ENCODE measurements around the gene ABCC4.

- TF ChIP-seq EZH2 (IDR thresholded peaks at IDR 0.05) (no peak), POLR2AphosphoS5 (IDR thresholded peaks at IDR 0.05; ENCODE audit: borderline replicate concordance, low read depth, low read length) (no peak), FOXP2 (optimal IDR thresholded peaks at IDR 0.05; ENCODE audit: control extremely low read depth, extremely low read length, insufficient read depth) (no peak)
These were observed 209.5 kb downstream of the ABCC4 start for GRCh38 chr13:95091755-95092154.

Measured in SK-N-MC (cell line).